ENCODE data around the gene RIF1.

The RIF1 gene, protein sequence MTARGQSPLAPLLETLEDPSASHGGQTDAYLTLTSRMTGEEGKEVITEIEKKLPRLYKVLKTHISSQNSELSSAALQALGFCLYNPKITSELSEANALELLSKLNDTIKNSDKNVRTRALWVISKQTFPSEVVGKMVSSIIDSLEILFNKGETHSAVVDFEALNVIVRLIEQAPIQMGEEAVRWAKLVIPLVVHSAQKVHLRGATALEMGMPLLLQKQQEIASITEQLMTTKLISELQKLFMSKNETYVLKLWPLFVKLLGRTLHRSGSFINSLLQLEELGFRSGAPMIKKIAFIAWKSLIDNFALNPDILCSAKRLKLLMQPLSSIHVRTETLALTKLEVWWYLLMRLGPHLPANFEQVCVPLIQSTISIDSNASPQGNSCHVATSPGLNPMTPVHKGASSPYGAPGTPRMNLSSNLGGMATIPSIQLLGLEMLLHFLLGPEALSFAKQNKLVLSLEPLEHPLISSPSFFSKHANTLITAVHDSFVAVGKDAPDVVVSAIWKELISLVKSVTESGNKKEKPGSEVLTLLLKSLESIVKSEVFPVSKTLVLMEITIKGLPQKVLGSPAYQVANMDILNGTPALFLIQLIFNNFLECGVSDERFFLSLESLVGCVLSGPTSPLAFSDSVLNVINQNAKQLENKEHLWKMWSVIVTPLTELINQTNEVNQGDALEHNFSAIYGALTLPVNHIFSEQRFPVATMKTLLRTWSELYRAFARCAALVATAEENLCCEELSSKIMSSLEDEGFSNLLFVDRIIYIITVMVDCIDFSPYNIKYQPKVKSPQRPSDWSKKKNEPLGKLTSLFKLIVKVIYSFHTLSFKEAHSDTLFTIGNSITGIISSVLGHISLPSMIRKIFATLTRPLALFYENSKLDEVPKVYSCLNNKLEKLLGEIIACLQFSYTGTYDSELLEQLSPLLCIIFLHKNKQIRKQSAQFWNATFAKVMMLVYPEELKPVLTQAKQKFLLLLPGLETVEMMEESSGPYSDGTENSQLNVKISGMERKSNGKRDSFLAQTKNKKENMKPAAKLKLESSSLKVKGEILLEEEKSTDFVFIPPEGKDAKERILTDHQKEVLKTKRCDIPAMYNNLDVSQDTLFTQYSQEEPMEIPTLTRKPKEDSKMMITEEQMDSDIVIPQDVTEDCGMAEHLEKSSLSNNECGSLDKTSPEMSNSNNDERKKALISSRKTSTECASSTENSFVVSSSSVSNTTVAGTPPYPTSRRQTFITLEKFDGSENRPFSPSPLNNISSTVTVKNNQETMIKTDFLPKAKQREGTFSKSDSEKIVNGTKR (N-terminal part only)

GRCh38 chr2:151409601-151410484 lies at the start of gene RIF1:
RIF1 (plus strand) TSS chr2:151409902; CDS start chr2:151410424, 522 bp downstream.
- Histone ChIP-seq H3K4me2 (ENCODE audit: low read length) (peak within 1 kb of the TSS; percentile 89), H3F3A (ENCODE audit: insufficient read depth, low read length) (no peaks in the 10 kb centered on the region), H3K9ac (ENCODE audit: low read length) (peak within 1 kb of the TSS; percentile 86), H2AFZ (ENCODE audit: low read length) (peak within 1 kb of the TSS; percentile 95; the same call in 1 of the 2 replicates), H3K4me3 (ENCODE audit: low read depth, low read length, poor library complexity, severe bottlenecking) (peak within 1 kb of the TSS; percentile 96), H3K27ac (ENCODE audit: low read depth, low read length, poor library complexity, severe bottlenecking) (peak within 1 kb of the TSS; percentile 77), H3K9me3 (ENCODE audit: low read length) (no peaks in the 10 kb centered on the region), H4K20me1 (ENCODE audit: insufficient read depth, low read length) (no peaks in the 10 kb centered on the region), H3K27me3 (ENCODE audit: insufficient read depth, low read length) (no peaks in the 10 kb centered on the region), H3K9me2 (ENCODE audit: low read depth, low read length) (no peaks in the 10 kb centered on the region), H3K79me2 (ENCODE audit: insufficient read depth, low read length) (peaks cover 19% of the 10 kb centered on the region), H3K36me3 (ENCODE audit: insufficient read depth, low read length) (peaks cover 36% of the 10 kb centered on the region), H3K4me1 (ENCODE audit: insufficient read depth, low read length, severe bottlenecking) (peaks cover 15% of the 10 kb centered on the region)
- no peak for TF ChIP-seq EZH2 (IDR thresholded peaks at IDR 0.05; ENCODE audit: borderline replicate concordance, low read length)
- peak; percentile 56 for TF ChIP-seq CTCF (IDR thresholded peaks at IDR 0.05; ENCODE audit: low read length)

- no peaks in the 10 kb centered on the region for H3K79me2 ChIP-seq (ENCODE audit: insufficient read depth, low read length)
- H3K4me2 ChIP-seq (ENCODE audit: low read length) = no peak overlapping the region
- no peak overlapping the region for H3K4me3 ChIP-seq (ENCODE audit: low read depth, low read length, poor library complexity, severe bottlenecking)
- no peaks in the 10 kb centered on the region for H3K9me3 ChIP-seq (ENCODE audit: low read length)
- H3F3A ChIP-seq (ENCODE audit: insufficient read depth, low read length) = no peaks in the 10 kb centered on the region
- no peaks in the 10 kb centered on the region for H3K27me3 ChIP-seq (ENCODE audit: insufficient read depth, low read length)
- H3K4me1 ChIP-seq (ENCODE audit: insufficient read depth, low read length, severe bottlenecking) = no peaks in the 10 kb centered on the region
- no peak overlapping the region for H3K27ac ChIP-seq (ENCODE audit: low read depth, low read length, poor library complexity, severe bottlenecking)
- H2AFZ ChIP-seq (ENCODE audit: low read length) = no peak overlapping the region
- H3K9ac ChIP-seq (ENCODE audit: low read length) = no peak overlapping the region
- H3K9me2 ChIP-seq (ENCODE audit: low read depth, low read length) = no peaks in the 10 kb centered on the region
- TF ChIP-seq EZH2 (IDR thresholded peaks at IDR 0.05; ENCODE audit: borderline replicate concordance, low read length) (no peak), CTCF (IDR thresholded peaks at IDR 0.05; ENCODE audit: low read length) (no peak)
- H4K20me1 ChIP-seq (ENCODE audit: insufficient read depth, low read length) = no peaks in the 10 kb centered on the region
- H3K36me3 ChIP-seq (ENCODE audit: insufficient read depth, low read length) = no peaks in the 10 kb centered on the region
These were observed 47.9 kb upstream of the RIF1 start for GRCh38 chr2:151361674-151362370.

All from OCI-LY1 (cell line).